Epithelial cell of alveolus of lung (primary cell): Measurements from ENCODE around the gene GCNA. TPM values are rescaled to one million over a fixed set of nuclear protein-coding genes. Genes with fewer than 3 reads are reported as not detected.

ENCODE experiments used
- total RNA-seq: library from RNA; depleted of rRNA; stranded (reverse); fragments of >200 nt; gene quantifications from 2 replicates; pipeline ENCODE4 v1.2.1, GENCODE V29; 2015

Gene GCNA, protein sequence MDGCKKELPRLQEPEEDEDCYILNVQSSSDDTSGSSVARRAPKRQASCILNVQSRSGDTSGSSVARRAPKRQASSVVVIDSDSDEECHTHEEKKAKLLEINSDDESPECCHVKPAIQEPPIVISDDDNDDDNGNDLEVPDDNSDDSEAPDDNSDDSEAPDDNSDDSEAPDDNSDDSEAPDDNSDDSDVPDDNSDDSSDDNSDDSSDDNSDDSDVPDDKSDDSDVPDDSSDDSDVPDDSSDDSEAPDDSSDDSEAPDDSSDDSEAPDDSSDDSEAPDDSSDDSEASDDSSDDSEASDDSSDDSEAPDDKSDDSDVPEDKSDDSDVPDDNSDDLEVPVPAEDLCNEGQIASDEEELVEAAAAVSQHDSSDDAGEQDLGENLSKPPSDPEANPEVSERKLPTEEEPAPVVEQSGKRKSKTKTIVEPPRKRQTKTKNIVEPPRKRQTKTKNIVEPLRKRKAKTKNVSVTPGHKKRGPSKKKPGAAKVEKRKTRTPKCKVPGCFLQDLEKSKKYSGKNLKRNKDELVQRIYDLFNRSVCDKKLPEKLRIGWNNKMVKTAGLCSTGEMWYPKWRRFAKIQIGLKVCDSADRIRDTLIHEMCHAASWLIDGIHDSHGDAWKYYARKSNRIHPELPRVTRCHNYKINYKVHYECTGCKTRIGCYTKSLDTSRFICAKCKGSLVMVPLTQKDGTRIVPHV
- total RNA-seq, result 0.26 and 4.2 TPM in 2 replicates

DNA sequence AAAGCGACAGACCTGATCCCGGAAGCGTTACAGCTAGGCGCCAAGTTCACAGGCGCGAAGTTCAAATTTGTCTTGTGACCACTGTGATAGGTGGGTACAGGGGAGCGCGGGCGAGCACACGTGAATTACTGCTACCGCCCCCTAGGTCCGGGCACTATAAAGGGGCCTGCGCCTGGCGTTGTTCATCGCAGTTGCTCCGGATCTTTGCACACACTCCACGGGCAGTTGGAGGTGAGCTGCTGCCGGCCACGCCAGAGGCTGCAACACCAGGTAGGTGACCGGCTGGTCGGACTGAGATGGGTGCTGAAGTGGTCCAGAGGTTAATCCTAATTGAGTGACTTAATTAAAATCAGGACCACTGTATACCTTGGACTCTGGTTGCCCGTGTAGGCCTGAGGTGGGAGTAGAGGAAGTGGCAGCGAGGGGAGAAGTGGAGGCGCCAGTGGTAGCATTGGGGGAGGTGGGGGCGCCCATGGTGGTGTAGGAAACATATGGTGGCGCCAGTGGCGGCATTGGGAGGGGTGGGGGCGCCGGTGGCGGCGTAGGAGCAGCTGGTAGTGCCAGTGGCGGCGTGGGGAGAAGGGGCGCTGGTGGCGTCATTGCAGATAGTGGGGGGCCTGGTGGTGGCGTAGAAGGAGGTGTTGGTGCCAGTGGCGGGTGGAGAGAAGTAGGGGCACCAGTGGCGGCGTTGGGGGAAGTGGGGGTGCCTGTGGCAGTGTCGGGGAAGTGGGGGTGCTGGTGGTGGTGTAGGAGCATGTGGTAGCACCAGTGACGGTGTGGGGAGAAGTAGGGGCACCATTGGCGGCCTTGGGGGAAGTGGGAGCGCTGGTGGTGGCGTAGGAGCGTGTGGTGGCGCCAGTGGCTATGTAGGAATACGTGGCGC lies at the start of gene GCNA:
Gene GCNA (plus strand): TSS at position 185 of the 883 bp plus-strand sequence. CDS start 2,385 bp downstream, outside the sequence.

DNA sequence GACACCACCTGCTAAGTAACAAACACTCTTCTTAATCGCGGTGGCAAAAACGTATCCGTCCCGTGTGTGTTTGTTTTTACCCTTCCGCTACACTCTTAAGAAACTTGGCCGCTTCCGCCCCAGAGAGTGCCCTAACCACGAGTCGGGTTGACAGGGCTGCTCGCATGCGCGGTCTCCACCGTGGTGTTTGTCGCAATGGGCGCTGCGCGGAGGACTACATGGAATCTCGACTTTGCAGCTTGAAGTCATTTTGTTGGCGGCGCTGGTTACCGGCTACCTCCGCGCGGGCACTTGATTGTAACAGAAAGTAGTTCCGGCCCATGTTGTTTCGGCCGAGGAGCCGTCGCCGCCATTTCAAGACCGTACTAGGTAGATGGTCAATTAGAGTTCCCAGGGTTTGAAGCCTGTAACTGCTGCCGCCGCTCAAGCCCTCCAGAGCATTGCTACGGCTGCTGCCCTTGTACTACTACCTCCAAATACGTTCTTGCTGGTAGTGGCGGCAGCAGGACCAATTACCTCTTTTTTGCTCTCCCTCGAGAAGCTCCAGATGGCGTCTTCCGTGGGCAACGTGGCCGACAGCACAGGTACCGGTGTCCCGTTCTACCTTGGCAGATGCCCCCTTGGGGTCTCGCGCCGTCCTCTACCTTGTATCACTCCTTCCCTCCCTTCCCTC lies 45.3 kb upstream of the GCNA start, which contains the start of gene OGT:
Gene OGT (plus strand): TSS at position 352 of the 673 bp plus-strand sequence. CDS start 196 bp downstream, at position 548.

DNA sequence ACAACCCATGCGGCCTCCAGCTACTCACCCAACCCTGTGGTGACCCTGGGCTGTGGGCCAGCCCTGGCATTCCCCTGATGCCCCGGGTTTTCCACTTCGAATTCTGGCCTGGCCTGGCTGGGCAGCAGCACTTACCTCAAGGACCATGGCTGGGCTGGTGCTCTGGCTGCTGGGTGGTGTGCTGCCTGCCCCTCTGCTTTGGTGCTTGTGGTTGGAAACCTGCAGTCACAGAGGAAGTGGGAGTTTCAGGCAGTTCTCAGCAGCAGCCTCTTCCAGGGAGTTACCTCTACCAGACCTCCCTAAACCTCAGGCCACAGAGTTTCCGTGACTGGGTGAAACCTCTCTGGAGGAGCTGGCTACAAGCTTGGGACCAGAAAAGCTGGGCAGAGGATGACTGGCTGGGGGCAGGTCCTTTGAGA lies 40.1 kb downstream of the GCNA start, which contains the start of gene CXCR3:
Gene CXCR3 (minus strand): TSS at position 209 of the 419 bp plus-strand sequence. CDS start 62 bp downstream, at position 147.

Other genes with a start within 250 kb of the GCNA start
- 9.7 and 16.8 TPM in 2 replicates for gene TAF1, start 212.1 kb upstream of the GCNA start, total RNA-seq
- 25.5 and 51.7 TPM in 2 replicates for gene OGT, start 45.3 kb upstream of the GCNA start, total RNA-seq
- gene CXCR3, start 40.1 kb downstream of the GCNA start, total RNA-seq, result not detected in 2 replicates
- gene CXorf49, start 139.8 kb downstream of the GCNA start, total RNA-seq, result not detected in 2 replicates
- gene CXorf49B, start 184.9 kb downstream of the GCNA start, total RNA-seq, result not detected in 2 replicates